HL-60 (cell line): ENCODE results near the gene PRRG1.

Experiments
- POLR2AphosphoS5 ChIP-seq: IDR thresholded peaks from 2 replicates; pipeline ENCODE4 v1.6.1; 2012; ENCODE audit warnings: low read depth
- SPI1 ChIP-seq: IDR thresholded peaks from 2 replicates; pipeline ENCODE4 v1.6.1; 2012; ENCODE audit warnings: low read depth, mild to moderate bottlenecking, borderline replicate concordance
- TF ChIP-seq, protein P1 (sequence below): IDR thresholded peaks from one replicate; pipeline ENCODE4 v1.5.1; 2011; ENCODE audit warnings: low read length, control low read depth, inconsistent platforms; ENCODE audit not compliant: insufficient read depth

GRCh38 chrX:37462346-37462745 lies 113.2 kb downstream of the PRRG1 start:
- TF ChIP-seq, protein P1, sequence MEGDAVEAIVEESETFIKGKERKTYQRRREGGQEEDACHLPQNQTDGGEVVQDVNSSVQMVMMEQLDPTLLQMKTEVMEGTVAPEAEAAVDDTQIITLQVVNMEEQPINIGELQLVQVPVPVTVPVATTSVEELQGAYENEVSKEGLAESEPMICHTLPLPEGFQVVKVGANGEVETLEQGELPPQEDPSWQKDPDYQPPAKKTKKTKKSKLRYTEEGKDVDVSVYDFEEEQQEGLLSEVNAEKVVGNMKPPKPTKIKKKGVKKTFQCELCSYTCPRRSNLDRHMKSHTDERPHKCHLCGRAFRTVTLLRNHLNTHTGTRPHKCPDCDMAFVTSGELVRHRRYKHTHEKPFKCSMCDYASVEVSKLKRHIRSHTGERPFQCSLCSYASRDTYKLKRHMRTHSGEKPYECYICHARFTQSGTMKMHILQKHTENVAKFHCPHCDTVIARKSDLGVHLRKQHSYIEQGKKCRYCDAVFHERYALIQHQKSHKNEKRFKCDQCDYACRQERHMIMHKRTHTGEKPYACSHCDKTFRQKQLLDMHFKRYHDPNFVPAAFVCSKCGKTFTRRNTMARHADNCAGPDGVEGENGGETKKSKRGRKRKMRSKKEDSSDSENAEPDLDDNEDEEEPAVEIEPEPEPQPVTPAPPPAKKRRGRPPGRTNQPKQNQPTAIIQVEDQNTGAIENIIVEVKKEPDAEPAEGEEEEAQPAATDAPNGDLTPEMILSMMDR = no peak
- TF ChIP-seq POLR2AphosphoS5 (no peak), SPI1 (no peak)
